ENCODE data around the gene LRRK2. TPM values are rescaled to one million over a fixed set of nuclear protein-coding genes. Genes with fewer than 3 reads are reported as not detected.
"Not testable (repeated sequence)": the region's sequence is repeated elsewhere in the genome, so short reads cannot be mapped to it uniquely, and the experiment has no call there.

The LRRK2 gene
- total RNA-seq, 1 donor from 2014 or later: 28.7 TPM

- no peak for DNase-seq (ENCODE audit: low spot score)
Observed at GRCh38 chr12:40248034-40248433, 23.2 kb downstream of the LRRK2 start.

GRCh38 chr12:40248585-40249297 is 23.9 kb downstream of the LRRK2 start:
- DNase-seq (ENCODE audit: low spot score): no peak

DNA sequence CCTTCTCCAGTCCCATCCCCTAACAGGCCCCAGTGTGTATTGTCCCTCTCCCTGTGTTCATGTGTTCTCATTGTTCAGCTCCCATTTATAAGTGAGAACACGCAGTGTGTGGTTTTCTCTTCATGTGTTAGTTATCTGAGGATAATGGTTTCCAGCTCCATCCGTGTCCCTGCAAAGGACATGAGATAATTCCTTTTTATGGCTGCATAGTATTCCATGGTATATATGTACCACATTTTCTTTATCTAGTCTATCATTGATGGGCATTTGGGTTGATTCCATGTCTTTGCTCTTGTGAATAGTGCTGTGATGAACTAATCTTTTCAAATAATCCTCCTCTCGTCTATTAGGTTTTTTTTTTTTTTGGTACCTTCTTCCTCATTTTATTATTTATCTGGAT is 25.9 kb downstream of the LRRK2 start:
- DNase-seq (ENCODE audit: low spot score): not testable (repeated sequence)

DNA sequence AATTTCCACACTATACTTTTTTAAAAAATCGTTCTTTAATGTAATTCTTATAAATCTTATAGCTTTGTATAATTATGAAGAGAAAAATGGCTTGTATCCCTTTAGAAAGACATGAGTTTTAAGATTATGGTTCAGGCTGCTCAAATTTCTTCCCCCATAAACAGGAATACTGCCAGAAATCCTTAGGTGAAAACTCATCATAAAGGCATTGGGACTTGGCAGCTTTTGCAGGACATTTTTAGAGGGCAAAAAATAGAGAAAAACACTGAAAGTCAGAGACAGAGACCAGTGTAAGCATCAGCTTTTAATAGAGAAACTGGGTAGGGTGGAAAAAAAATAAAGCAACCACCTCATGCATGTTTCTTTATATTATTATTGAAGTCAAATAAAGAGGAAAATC is 29.1 kb downstream of the LRRK2 start:
- no peak for DNase-seq (ENCODE audit: low spot score)

GRCh38 chr12:40254455-40255085 is 29.8 kb downstream of the LRRK2 start:
- DNase-seq (ENCODE audit: low spot score): no peak

DNA sequence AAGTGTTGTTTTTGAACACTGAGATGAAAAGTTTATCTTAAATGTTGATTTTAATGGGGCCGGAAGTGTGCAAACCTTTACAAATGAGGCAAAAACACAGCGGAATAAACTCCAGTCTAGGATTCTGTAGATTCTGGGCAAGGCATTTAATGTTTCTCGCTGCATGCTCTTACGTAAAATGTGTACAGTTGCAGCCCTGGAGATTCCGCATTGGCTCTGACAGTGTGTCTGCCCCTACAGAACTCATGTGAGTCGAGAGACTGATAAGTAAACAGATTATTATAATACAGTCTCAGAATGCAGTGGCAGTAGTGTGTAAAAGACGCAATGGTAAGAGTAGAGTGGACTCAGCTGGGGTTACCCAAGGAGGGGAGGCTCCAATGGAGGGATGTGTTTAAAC is 33.6 kb downstream of the LRRK2 start:
- DNase-seq (ENCODE audit: low spot score): no peak

- no peak for DNase-seq (ENCODE audit: low spot score)
Observed at GRCh38 chr12:40261937-40262336, 37.1 kb downstream of the LRRK2 start.

DNA sequence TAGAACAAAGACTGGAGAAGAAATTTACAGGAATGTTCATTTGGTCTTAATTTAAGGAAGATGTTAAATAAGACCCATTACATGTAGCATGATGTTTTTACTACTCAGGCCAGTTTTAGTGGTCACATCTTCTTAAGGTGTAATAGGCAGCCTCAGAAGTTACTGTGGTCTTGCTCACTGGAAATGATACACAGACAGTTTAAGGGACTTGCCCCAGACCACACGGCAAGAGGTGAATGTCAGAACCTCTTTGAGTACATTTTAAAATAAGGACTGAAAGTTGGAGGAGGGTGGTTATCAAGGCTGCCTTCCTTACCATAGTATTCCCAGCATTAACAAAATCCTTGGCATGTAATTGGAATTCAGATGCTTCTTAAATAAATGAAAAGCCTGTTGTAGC is 37.9 kb downstream of the LRRK2 start:
- no peak for DNase-seq (ENCODE audit: low spot score)

DNA sequence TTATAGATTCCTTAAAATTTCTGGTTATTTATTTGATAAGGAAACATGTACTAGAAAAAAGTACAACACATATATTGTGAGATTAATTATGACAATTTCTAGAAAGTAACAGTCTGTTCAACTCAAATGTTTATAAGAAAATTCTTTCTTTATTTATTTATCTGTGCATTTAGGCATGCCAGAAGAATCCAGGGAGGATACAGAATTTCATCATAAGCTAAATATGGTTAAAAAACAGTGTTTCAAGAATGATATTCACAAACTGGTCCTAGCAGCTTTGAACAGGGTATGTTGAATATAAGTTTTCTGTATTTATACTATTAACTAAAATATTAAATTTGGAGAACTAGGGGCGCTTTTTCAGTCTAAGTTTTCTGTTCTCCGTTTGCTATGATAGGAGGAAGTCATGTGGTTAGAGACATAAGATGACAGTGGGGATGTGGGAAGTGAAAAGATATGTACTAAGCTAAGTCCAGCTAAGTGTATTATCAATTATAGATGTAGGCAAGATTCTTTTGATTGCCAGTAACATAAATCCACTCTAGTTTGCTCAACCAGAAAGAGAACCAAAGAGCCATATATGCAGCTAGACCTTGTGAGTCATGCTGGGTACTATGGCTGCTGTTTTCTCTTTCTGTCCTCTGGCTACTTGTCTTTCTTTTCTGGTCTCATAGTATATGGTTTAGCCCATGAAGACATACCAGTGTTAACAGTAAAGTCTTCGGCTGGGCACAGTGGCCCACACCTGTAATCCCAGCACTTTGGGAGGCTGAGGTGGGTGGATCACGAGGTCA is 39.0 kb downstream of the LRRK2 start:
- no peak for DNase-seq (ENCODE audit: low spot score)

- no peak for DNase-seq (ENCODE audit: low spot score)
Observed at GRCh38 chr12:40271981-40272664, 47.3 kb downstream of the LRRK2 start.

DNA sequence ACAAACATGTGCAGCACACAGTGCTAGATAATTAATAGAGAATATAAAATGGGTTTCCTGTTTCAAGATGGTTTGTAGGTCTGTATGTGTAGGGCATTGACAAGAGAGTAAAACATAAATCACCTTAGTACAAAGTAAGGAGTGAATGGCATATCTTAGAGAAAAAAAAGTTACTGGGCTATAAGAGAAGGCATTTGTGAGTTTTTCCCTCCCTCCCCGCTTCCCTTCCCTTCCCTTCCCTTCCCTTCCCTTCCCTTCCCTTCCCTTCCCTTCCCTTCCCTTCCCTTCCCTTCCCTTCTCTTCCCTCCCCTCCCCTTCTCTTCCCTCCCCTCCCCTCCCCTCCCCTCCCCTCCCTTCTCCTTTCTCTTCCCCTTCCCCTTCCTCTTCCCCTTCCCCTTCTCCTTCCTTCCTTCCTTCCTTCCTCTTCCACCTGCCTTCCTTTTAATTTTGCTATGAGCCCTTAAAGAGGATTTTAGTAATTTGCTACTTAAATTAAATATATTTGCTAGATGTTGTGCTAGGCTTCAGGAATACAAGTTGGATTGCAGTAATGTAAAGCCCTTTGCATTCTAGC is 57.1 kb downstream of the LRRK2 start:
- no peak for DNase-seq (ENCODE audit: low spot score)

DNA sequence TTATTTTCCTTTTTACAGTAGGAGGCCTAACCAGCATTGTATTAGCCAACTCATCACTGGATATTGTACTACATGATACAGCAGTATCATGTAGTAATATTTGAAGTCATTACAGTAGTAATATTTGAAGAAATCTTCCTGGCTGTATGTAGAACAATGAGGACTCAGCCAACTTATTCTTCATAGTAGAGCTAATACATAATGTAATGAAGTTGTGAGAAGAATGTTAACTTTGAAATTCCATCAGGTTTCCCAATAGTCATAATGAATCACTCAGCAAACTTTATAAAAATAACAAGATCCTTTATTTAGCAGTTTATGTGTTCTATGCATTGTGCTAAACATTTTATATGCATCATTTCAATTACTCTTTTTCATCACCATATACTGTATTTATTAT is 61.8 kb downstream of the LRRK2 start:
- DNase-seq (ENCODE audit: low spot score): no peak

DNA sequence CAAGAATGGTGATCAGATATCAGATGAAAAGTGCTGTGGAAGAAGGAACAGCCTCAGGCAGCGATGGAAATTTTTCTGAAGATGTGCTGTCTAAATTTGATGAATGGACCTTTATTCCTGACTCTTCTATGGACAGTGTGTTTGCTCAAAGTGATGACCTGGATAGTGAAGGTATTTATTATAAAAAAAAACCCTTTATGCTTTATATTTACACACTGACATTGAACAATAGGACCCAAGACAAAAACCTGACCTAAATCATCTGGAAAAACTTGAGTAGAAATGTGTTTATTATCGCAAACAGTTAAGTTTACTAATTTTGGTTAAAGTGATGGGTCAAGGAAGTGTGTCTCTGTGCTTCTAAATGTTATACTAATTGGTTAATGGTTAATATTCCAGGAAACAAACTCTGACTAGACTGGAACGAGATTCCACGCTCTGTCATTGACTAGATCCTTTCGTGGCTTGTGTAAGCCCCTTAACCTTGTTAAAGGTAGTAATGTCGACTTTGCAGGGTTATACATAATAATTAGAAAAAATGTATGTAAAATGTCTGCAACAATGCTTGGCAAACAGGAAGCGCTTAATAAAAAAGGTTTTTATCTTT is 62.7 kb downstream of the LRRK2 start:
- no peak for DNase-seq (ENCODE audit: low spot score)

GRCh38 chr12:40292788-40293429 is 68.1 kb downstream of the LRRK2 start:
- DNase-seq (ENCODE audit: low spot score): no peak

- DNase-seq (ENCODE audit: low spot score): no peak
Observed at GRCh38 chr12:40298341-40298740, 73.5 kb downstream of the LRRK2 start.

DNA sequence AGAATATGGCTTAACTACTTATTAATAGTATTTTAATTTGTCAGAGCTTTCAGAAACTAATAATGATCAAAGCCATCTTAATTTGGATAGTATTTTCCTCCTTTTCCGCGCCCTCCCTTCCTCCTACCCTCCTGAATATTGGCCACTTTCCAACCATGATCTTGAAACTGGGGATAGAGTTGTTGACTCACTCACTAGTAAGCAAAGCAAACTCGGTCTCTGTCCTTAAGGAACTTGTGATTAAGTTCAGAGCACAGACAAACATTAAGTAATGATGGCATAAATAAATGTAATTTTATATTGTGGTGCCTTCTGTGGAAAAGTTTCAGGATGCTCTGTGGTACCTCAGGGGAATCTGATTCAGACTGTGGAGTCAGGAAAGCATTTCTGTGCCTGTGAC is 75.7 kb downstream of the LRRK2 start:
- DNase-seq (ENCODE audit: low spot score): no peak

DNA sequence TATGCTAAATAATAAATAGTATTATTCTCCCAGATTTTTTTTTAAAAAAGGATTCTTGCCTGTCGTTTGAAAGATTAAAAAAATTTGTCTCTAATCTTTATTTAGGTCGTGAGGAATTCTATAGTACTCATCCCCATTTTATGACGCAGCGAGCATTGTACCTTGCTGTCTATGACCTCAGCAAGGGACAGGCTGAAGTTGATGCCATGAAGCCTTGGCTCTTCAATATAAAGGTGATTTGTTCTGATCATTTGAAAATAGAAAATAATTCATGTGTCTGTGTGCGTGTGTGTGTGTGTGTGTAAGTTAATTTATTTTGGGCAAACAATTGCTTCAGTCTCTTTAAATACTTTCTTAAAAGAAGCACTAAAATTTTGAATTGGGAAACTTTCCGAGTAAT is 84.2 kb downstream of the LRRK2 start:
- no peak for DNase-seq (ENCODE audit: low spot score)

GRCh38 chr12:40310211-40310610 is 85.4 kb downstream of the LRRK2 start:
- DNase-seq (ENCODE audit: low spot score): no peak

GRCh38 chr12:40312196-40312595 is 87.4 kb downstream of the LRRK2 start:
- DNase-seq (ENCODE audit: low spot score): no peak

DNA sequence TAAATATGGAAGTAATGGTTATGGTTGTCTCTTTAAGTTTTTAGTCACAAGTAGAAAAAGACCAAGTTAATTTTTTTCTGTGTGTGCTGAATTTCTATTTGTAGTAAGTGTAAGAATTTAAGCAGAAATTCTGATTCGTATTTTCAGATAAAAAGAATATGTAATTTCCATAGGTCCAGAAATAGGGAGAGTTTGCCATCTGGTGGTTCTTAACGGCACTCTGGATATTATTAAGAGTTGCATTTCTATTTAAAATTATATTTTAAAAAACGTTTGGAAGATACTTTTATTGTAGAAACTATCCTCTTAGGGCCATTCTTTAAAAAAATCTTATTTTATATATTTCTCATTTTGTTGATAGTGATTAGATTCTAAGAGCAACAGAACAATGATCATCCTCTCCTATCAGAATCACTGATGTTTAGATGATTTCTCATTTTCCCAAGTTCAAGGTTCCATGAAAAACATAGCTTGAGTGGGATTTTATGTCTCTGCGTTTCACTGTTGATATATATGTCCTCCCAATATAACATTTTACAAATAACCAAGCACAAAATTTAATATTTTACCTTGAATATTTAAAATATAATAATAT is 88.3 kb downstream of the LRRK2 start:
- no peak for DNase-seq (ENCODE audit: low spot score)

GRCh38 chr12:40313928-40314327 is 89.1 kb downstream of the LRRK2 start:
- DNase-seq (ENCODE audit: low spot score): no peak

Data from mucosa of gallbladder (tissue), 1 donor.